ENCODE results near the gene CIITA. TPM values are rescaled to one million over a fixed set of nuclear protein-coding genes. Genes with fewer than 3 reads are reported as not detected.

The CIITA gene
- total and polyA plus RNA-seq, 9 of the 15 experiments (the other 6 are each of a cell fraction or from before 2014, with no cell fraction given): 0.01 to 0.20 (median 0.11) TPM; not detected in 4

DNA sequence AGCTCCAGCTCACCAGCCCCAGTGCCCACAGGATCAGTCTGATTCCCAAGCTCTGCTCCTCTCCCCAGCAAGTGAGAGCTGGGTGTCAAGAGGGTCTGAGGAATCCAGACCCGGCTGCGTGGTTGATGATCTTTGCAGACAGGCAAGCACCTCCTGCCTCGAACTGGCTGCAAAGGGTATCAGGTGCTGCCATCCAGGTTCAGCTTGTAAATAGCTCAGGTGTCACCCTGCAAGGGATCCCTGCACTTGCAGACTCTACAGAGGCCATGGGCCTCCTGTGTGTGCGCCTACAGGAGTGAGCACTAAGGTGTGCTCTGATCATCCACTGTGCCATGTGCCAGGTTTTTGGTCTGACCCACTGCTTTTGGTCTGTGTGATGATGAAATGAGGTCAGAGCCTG is 49.1 kb downstream of the CIITA start:
- CTCF ChIA-PET (ENCODE audit: low intra/inter-chr PET ratio): no interaction called here
- DNase-seq (ENCODE audit: extremely low read depth in 1 of 4, low spot score in 3 of 4): no peak
- Histone ChIP-seq H3K27ac (ENCODE audit: extremely low read depth, low read depth, low read length) (no peak overlapping the region), H3K27me3 (ENCODE audit: control insufficient read depth in 2 of 2, insufficient read depth in 2 of 2, low read length in 2 of 2) (no peaks in the 10 kb centered on the region), H3K4me1 (replicated peaks in 1 of 2; ENCODE audit: control insufficient read depth in 2 of 2, insufficient read depth in 2 of 2, low read length in 2 of 2) (peaks cover 0 to 9% of the 10 kb centered on the region in 2 experiments; a peak in 2 of 5 replicates), H3K4me3 (no peak overlapping the region), H3K9me1 (ENCODE audit: control insufficient read depth, insufficient read depth, low read length) (no peaks in the 10 kb centered on the region), H3K9me3 (replicated peaks; ENCODE audit: control insufficient read depth, insufficient read depth, low read depth, low read length) (no peaks in the 10 kb centered on the region), H2AFZ (ENCODE audit: low read depth, low read length) (no peak overlapping the region), H3K9ac (ENCODE audit: insufficient read depth in 1 of 2, low read depth in 2 of 2, low read length in 2 of 2) (peak overlapping the region in 1 of 2 experiments; percentile 62; a peak in 1 of 4 replicates), H3K79me2 (ENCODE audit: control insufficient read depth, insufficient read depth, low read length) (no peaks in the 10 kb centered on the region), H4K20me1 (replicated peaks; ENCODE audit: control insufficient read depth, insufficient read depth, low read length) (no peaks in the 10 kb centered on the region; the same call in 1 of the 2 replicates), H3K36me3 (ENCODE audit: control insufficient read depth, insufficient read depth, low read length) (peaks cover 22% of the 10 kb centered on the region; the same call in 2 of the 3 replicates), H3K4me2 (ENCODE audit: insufficient read depth, low read length) (no peak overlapping the region)
- ATAC-seq: no peak
- POLR2A ChIA-PET: interaction anchor here (0.6 to 1.0 kb wide), 3 partner anchors 31 to 329 kb away, joined by 3 to 4 read pairs (median 3); no protein-coding TSS in a partner anchor
- BruUV-seq (replicated peaks): no TSS peak
- intact Hi-C loops (cut with micrococcal nuclease) (no loop called here), in situ Hi-C loops (cut with MboI) (no loop called here)
- FAIRE-seq: no peak
- 76% methylated on average over 4 of the region's 4 CpGs for WGBS (ENCODE audit: insufficient coverage, low coverage, missing lambda C conversion rate)
- no peak for TF ChIP-seq THRAP3 (IDR thresholded peaks at IDR 0.05; ENCODE audit: borderline replicate concordance)
- no peak for TF ChIP-seq ZNF324 (CRISPR knock-in tag; IDR thresholded peaks at IDR 0.05)
- TF ChIP-seq, protein P1, sequence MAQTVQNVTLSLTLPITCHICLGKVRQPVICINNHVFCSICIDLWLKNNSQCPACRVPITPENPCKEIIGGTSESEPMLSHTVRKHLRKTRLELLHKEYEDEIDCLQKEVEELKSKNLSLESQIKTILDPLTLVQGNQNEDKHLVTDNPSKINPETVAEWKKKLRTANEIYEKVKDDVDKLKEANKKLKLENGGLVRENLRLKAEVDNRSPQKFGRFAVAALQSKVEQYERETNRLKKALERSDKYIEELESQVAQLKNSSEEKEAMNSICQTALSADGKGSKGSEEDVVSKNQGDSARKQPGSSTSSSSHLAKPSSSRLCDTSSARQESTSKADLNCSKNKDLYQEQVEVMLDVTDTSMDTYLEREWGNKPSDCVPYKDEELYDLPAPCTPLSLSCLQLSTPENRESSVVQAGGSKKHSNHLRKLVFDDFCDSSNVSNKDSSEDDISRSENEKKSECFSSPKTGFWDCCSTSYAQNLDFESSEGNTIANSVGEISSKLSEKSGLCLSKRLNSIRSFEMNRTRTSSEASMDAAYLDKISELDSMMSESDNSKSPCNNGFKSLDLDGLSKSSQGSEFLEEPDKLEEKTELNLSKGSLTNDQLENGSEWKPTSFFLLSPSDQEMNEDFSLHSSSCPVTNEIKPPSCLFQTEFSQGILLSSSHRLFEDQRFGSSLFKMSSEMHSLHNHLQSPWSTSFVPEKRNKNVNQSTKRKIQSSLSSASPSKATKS (CRISPR knock-in tag; IDR thresholded peaks at IDR 0.05): no peak
- TF ChIP-seq FOXA1 (IDR thresholded peaks at IDR 0.05; ENCODE audit: borderline replicate concordance): no peak
- no peak for TF ChIP-seq ZNF780A (CRISPR knock-in tag; IDR thresholded peaks at IDR 0.05)
- TF ChIP-seq HDAC1 (IDR thresholded peaks at IDR 0.05): no peak
- TF ChIP-seq, protein P2, sequence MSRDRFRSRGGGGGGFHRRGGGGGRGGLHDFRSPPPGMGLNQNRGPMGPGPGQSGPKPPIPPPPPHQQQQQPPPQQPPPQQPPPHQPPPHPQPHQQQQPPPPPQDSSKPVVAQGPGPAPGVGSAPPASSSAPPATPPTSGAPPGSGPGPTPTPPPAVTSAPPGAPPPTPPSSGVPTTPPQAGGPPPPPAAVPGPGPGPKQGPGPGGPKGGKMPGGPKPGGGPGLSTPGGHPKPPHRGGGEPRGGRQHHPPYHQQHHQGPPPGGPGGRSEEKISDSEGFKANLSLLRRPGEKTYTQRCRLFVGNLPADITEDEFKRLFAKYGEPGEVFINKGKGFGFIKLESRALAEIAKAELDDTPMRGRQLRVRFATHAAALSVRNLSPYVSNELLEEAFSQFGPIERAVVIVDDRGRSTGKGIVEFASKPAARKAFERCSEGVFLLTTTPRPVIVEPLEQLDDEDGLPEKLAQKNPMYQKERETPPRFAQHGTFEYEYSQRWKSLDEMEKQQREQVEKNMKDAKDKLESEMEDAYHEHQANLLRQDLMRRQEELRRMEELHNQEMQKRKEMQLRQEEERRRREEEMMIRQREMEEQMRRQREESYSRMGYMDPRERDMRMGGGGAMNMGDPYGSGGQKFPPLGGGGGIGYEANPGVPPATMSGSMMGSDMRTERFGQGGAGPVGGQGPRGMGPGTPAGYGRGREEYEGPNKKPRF (IDR thresholded peaks at IDR 0.05; ENCODE audit: low read depth, low read length): no peak
- TF ChIP-seq ZC3H11A (IDR thresholded peaks at IDR 0.05; ENCODE audit: low read depth, low read length): no peak
- TF ChIP-seq, protein P3, sequence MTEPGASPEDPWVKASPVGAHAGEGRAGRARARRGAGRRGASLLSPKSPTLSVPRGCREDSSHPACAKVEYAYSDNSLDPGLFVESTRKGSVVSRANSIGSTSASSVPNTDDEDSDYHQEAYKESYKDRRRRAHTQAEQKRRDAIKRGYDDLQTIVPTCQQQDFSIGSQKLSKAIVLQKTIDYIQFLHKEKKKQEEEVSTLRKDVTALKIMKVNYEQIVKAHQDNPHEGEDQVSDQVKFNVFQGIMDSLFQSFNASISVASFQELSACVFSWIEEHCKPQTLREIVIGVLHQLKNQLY (CRISPR knock-in tag; conservative IDR thresholded peaks at IDR 0.05): no peak
- no peak for TF ChIP-seq POLR2AphosphoS2 (IDR thresholded peaks at IDR 0.05; ENCODE audit: low read length)
- TF ChIP-seq RBM39 (optimal IDR thresholded peaks at IDR 0.05; ENCODE audit: low read depth, low read length): no peak
- TF ChIP-seq NCOA2 (IDR thresholded peaks at IDR 0.05; ENCODE audit: partially characterized antibody in 2 of 2): no peak
- TF ChIP-seq MECOM (CRISPR knock-in tag; IDR thresholded peaks at IDR 0.05): no peak
- TF ChIP-seq ZNF347 (CRISPR knock-in tag; IDR thresholded peaks at IDR 0.05; ENCODE audit: low read depth): no peak
- TF ChIP-seq, protein P4, sequence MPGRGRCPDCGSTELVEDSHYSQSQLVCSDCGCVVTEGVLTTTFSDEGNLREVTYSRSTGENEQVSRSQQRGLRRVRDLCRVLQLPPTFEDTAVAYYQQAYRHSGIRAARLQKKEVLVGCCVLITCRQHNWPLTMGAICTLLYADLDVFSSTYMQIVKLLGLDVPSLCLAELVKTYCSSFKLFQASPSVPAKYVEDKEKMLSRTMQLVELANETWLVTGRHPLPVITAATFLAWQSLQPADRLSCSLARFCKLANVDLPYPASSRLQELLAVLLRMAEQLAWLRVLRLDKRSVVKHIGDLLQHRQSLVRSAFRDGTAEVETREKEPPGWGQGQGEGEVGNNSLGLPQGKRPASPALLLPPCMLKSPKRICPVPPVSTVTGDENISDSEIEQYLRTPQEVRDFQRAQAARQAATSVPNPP (IDR thresholded peaks at IDR 0.05; ENCODE audit: borderline replicate concordance, insufficient read depth, insufficient read length): no peak
- TF ChIP-seq RCOR1 (IDR thresholded peaks at IDR 0.05; ENCODE audit: borderline replicate concordance in 1 of 2, low read depth in 2 of 2, low read length in 2 of 2): no peak
